ENCODE measurements around the gene APOBR.

Gene APOBR

DNA sequence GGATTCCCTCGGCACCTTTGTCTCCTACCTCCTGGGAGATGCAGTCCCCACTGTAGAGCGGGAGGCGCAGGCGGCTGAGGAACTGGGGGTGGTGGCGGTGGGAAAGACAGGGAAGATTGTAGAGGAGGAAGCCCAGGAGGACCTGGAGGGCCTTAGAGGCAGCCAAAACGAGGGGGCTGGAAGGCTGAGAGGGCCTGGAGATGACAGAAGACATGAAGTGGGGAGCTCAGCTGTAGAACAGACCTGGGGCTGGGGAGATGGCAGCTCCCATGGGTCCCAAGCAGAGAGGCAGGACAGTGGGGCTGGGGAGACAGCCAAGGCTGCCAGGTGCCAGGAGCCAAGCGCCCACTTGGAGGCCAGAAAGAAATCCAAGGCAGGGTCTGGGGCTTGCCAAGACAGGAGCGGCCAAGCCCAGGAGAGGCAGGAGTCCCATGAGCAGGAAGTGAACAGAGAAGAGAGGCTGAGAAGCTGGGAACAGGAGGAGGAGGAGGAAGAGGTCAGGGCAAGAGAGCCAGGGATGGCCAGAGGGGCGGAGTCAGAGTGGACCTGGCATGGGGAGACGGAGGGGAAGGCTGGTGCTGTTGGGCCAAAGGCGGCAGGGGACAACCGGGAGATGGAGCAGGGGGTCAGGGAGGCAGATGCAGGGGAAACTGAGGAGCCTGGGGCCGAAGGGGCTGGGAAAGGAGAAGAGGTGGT is 803 bp downstream of the APOBR start:
- no peak for DNase-seq (ENCODE audit: extremely low spot score)
- ChIA-PET CTCF (no interaction called here), POLR2A (no interaction called here)
- TF ChIP-seq, protein P1, sequence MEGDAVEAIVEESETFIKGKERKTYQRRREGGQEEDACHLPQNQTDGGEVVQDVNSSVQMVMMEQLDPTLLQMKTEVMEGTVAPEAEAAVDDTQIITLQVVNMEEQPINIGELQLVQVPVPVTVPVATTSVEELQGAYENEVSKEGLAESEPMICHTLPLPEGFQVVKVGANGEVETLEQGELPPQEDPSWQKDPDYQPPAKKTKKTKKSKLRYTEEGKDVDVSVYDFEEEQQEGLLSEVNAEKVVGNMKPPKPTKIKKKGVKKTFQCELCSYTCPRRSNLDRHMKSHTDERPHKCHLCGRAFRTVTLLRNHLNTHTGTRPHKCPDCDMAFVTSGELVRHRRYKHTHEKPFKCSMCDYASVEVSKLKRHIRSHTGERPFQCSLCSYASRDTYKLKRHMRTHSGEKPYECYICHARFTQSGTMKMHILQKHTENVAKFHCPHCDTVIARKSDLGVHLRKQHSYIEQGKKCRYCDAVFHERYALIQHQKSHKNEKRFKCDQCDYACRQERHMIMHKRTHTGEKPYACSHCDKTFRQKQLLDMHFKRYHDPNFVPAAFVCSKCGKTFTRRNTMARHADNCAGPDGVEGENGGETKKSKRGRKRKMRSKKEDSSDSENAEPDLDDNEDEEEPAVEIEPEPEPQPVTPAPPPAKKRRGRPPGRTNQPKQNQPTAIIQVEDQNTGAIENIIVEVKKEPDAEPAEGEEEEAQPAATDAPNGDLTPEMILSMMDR (IDR thresholded peaks at IDR 0.05; ENCODE audit: control extremely low read depth, extremely low read depth, low read depth, missing control alignments): no peak

DNA sequence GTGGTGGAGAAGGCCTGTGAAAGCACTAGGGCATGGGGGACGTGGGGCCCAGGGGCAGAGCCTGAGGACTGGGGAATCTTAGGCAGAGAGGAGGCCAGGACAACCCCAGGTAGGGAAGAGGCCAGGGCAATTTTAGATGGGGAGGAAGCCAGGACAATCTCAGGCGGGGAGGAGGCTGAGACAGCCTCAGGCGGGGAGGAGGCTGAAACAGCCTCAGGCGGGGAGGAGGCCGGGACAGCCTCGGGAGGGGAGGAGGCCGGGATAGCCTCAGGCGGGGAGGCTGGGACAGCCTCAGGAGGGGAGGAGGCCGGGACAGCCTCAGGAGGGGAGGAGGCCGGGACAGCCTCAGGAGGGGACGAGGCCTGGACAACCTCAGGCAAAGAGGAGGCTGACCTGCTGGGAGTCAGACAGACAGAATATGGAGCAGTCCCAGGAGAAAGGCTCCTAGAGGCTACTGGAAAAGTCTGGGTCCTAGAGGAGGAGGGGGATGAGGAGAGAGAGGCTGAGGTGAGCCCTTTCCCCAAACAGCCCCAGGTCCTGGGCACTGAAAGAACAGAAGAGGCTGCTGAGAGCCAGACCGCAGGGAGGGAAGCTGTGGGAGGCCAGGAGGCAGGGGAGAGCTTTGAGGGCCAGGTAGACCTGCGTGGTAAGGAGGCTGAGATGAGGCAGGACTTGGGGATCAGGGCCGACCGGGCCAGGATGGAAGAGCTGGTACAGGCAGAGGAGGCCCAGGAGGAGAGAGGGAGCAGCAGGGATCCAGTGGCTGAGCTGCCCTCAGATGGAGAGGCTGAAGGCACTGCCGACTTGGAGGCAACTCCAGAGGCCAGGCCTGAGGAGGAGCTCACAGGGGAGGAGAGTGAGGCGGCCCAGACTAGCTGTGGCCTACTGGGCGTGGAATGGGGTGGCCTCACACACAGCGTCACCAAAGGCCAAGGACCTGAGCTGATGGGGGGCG is 1.6 kb downstream of the APOBR start:
- POLR2A ChIA-PET: no interaction called here
- TF ChIP-seq, protein P1 (IDR thresholded peaks at IDR 0.05; ENCODE audit: control extremely low read depth, extremely low read depth, low read depth, missing control alignments): no peak
- CTCF ChIA-PET: no interaction called here
- DNase-seq (ENCODE audit: extremely low spot score): no peak

GRCh38 chr16:28496844-28497243 is 2.4 kb downstream of the APOBR start:
- no peak for DNase-seq (ENCODE audit: extremely low spot score)
- CTCF ChIA-PET: no interaction called here
- POLR2A ChIA-PET: no interaction called here
- TF ChIP-seq, protein P1 (IDR thresholded peaks at IDR 0.05; ENCODE audit: control extremely low read depth, extremely low read depth, low read depth, missing control alignments): no peak

GRCh38 chr16:28497386-28497785 is 2.9 kb downstream of the APOBR start:
- TF ChIP-seq, protein P1 (IDR thresholded peaks at IDR 0.05; ENCODE audit: control extremely low read depth, extremely low read depth, low read depth, missing control alignments): no peak
- ChIA-PET POLR2A (no interaction called here), CTCF (no interaction called here)
- DNase-seq (ENCODE audit: extremely low spot score): no peak

DNA sequence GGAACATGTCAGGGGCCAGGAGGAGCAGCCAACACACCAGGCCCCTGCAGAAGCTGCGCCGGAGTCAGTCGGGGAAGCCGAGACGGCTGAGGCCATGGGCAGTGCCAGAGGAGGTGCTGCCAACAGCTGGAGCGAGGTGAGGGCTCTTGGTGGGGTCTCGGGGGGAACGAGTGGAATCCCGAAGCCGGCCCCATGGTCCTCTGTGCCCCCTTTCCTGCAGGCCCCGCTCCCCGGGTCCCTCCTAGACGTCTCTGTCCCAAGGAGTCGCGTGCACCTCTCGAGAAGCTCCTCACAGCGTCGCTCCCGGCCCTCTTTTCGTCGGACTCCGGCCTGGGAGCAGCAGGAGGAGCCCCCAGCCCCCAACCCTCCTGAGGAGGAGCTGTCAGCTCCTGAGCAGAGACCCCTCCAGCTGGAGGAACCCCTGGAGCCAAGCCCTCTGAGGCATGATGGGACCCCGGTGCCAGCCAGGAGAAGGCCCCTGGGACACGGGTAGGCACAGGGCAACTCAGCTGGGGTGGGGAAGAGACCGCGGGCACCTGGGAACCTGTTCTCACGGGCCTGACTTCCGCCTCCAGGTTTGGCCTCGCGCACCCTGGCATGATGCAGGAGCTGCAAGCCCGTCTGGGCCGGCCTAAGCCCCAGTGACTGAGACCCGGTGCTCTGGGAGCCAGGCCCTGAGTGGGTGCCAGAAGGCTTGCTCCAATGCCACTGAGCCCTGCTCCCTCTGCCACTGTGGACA is 3.6 kb downstream of the APOBR start:
- ChIA-PET CTCF (no interaction called here), POLR2A (no interaction called here)
- TF ChIP-seq, protein P1 (IDR thresholded peaks at IDR 0.05; ENCODE audit: control extremely low read depth, extremely low read depth, low read depth, missing control alignments): no peak
- DNase-seq (ENCODE audit: extremely low spot score): peak; percentile 10

GRCh38 chr16:28498666-28499381 is 4.4 kb downstream of the APOBR start:
- no peak for DNase-seq (ENCODE audit: extremely low spot score)
- TF ChIP-seq, protein P1 (IDR thresholded peaks at IDR 0.05; ENCODE audit: control extremely low read depth, extremely low read depth, low read depth, missing control alignments): no peak
- POLR2A ChIA-PET: no interaction called here
- CTCF ChIA-PET: no interaction called here

Measured in GM10248 (cell line).